Measurements from ENCODE around the gene GDA. TPM values are rescaled to one million over a fixed set of nuclear protein-coding genes. Genes with fewer than 3 reads are reported as not detected.

The GDA gene
- total RNA-seq, 2 donors from 2014 or later = not detected

- intact Hi-C loops (cut with DNase I) = no loop called here
- no peak for DNase-seq (ENCODE audit: low spot score)
These were observed 3.3 kb upstream of the GDA start for GRCh38 chr9:72145733-72146505.

- no peak for DNase-seq (ENCODE audit: low spot score)
- intact Hi-C loops (cut with DNase I) = no loop called here
These were observed 1.6 kb upstream of the GDA start for GRCh38 chr9:72147676-72148075.

GRCh38 chr9:72150127-72150526 is 887 bp downstream of the GDA start:
- intact Hi-C loops (cut with DNase I) = no loop called here

GRCh38 chr9:72150661-72151060 is 1.4 kb downstream of the GDA start:
- DNase-seq (ENCODE audit: low spot score) = no peak
- intact Hi-C loops (cut with DNase I) = no loop called here

More at GRCh38 chr9:72150127-72150526, 887 bp downstream of the GDA start:
- DNase-seq (ENCODE audit: low spot score) = no peak

GRCh38 chr9:72151104-72151503 is 1.9 kb downstream of the GDA start:
- intact Hi-C loops (cut with DNase I) = no loop called here
- DNase-seq (ENCODE audit: low spot score) = no peak

- intact Hi-C loops (cut with DNase I) = no loop called here
- no peak for DNase-seq (ENCODE audit: low spot score)
These were observed 5.4 kb downstream of the GDA start for GRCh38 chr9:72154468-72155285.

GRCh38 chr9:72155301-72155700 is 6.1 kb downstream of the GDA start:
- DNase-seq (ENCODE audit: low spot score) = no peak
- intact Hi-C loops (cut with DNase I) = no loop called here

- DNase-seq (ENCODE audit: low spot score) = no peak
- intact Hi-C loops (cut with DNase I) = no loop called here
These were observed 7.3 kb downstream of the GDA start for GRCh38 chr9:72156586-72156985.

- no peak for DNase-seq (ENCODE audit: low spot score)
- intact Hi-C loops (cut with DNase I) = no loop called here
These were observed 9.4 kb downstream of the GDA start for GRCh38 chr9:72158680-72159079.

GRCh38 chr9:72160446-72161123 is 11.3 kb downstream of the GDA start:
- intact Hi-C loops (cut with DNase I) = no loop called here
- DNase-seq (ENCODE audit: low spot score) = no peak

- intact Hi-C loops (cut with DNase I) = no loop called here
- no peak for DNase-seq (ENCODE audit: low spot score)
These were observed 16.1 kb downstream of the GDA start for GRCh38 chr9:72165326-72165725.

GRCh38 chr9:72165821-72166547 is 16.7 kb downstream of the GDA start:
- intact Hi-C loops (cut with DNase I) = no loop called here
- DNase-seq (ENCODE audit: low spot score) = no peak

- no peak for DNase-seq (ENCODE audit: low spot score)
- intact Hi-C loops (cut with DNase I) = no loop called here
These were observed 18.8 kb downstream of the GDA start for GRCh38 chr9:72168075-72168474.

GRCh38 chr9:72169178-72169577 is 19.9 kb downstream of the GDA start:
- intact Hi-C loops (cut with DNase I) = no loop called here
- DNase-seq (ENCODE audit: low spot score) = no peak

GRCh38 chr9:72173080-72173479 is 23.8 kb downstream of the GDA start:
- no peak for DNase-seq (ENCODE audit: low spot score)
- intact Hi-C loops (cut with DNase I) = no loop called here

- intact Hi-C loops (cut with DNase I) = no loop called here
- DNase-seq (ENCODE audit: low spot score) = no peak
These were observed 36.3 kb downstream of the GDA start for GRCh38 chr9:72185561-72185960.

- DNase-seq (ENCODE audit: low spot score) = no peak
- intact Hi-C loops (cut with DNase I) = no loop called here
These were observed 38.0 kb downstream of the GDA start for GRCh38 chr9:72187121-72187695.

GRCh38 chr9:72188232-72188631 is 39.0 kb downstream of the GDA start:
- intact Hi-C loops (cut with DNase I) = no loop called here

GRCh38 chr9:72193478-72193881 is 44.2 kb downstream of the GDA start:
- intact Hi-C loops (cut with DNase I) = loop anchor here in 1 of 2 donors (10.0 kb wide), 1 partner anchor 921 kb away; no protein-coding TSS in a partner anchor
- DNase-seq (ENCODE audit: low spot score) = no peak

More at GRCh38 chr9:72188232-72188631, 39.0 kb downstream of the GDA start:
- no peak for DNase-seq (ENCODE audit: low spot score)

All from posterior vena cava (tissue), 2 donors.